HG03095 (cell line): ENCODE data around the gene MTF1.
"Not testable (repeated sequence)": the region's sequence is repeated elsewhere in the genome, so short reads cannot be mapped to it uniquely, and the experiment has no call there.

ENCODE experiments used
- ATAC-seq: cut with Tn5 transposase; IDR thresholded peaks from one replicate; pipeline ENCODE4 v1.9.1; 2021; ENCODE audit warnings: moderate library complexity; ENCODE audit not compliant: unreplicated experiment

Gene MTF1

DNA sequence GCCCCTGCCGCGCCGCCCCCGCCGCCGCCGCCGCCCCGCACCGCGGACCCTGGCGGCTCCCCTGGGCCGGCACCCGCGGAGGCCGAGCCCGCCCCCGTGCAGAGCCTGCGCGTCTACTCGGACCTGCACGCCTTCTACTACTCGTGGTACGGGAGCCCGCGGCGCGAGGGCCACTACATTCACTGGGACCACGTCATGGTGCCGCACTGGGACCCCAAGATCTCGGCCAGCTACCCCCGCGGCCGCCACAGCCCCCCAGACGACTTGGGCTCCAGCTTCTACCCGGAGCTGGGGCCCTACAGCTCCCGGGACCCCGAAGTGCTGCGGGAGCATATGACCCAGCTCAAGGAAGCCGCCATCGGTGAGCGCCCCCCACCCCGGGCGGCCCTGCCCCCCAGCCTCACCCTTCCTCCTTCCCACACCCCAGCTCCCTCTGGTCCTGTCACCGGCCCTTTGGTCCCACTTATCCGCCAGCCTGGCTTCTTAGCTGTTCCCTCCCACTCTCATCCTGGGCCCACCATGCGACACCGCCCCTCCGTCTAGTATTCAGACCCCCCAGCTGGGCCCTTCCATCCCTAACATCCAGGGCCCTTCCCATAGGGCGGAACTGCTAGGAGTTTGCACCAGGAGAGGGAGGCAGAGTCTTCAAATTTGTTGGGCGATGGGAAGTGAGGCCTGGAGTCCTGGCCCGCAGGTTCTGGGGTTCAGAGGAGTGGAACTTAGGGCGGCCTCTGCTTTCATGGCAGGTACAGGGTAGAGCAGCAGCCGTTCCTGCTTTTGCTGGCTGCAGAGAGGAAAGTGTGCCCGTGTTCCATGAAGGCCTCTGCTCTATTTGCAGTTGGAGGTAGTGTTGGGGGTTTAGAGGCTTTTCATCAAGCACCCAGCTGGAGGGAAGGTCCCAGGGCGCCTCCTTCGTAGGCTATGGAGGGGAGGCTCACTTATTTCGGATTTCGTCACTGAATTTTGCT, 64.7 kb downstream of the MTF1 start:
- peak; percentile 33 for ATAC-seq

DNA sequence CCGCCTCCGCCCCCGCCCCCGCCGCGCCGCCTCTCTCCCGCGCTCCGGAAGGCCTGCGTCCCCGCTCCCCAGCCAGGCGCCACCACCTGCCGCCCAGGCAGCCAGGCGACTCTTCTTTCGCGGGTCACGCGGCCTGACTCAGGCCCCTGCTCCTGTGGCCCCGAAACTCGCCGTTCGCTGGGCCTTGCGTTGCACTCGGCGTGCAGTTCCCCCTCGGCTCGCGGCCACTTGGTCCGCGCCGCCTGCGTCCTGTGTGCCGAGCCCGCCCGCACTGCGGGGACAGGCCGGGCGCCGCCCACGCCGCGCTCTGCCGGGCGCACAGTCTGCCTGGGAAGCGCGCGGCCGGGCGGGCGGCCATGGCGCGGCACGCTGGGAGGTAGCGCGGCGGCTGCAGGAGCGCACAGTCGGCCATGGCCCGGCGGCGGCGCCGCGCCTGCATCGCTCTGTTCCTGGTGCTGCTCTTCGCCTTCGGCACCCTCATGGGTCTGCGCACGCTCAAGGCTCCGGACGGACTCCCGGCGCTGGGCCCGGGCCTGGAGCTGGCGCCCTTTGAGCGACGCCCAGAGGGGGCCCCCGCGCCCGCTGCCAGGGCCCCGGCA, 65.5 kb downstream of the MTF1 start, which contains the start of gene MANEAL:
MANEAL (plus strand) TSS at position 75 of the 599 bp plus-strand sequence; CDS start at position 411, 336 bp downstream.
- ATAC-seq: peak; percentile 58

DNA sequence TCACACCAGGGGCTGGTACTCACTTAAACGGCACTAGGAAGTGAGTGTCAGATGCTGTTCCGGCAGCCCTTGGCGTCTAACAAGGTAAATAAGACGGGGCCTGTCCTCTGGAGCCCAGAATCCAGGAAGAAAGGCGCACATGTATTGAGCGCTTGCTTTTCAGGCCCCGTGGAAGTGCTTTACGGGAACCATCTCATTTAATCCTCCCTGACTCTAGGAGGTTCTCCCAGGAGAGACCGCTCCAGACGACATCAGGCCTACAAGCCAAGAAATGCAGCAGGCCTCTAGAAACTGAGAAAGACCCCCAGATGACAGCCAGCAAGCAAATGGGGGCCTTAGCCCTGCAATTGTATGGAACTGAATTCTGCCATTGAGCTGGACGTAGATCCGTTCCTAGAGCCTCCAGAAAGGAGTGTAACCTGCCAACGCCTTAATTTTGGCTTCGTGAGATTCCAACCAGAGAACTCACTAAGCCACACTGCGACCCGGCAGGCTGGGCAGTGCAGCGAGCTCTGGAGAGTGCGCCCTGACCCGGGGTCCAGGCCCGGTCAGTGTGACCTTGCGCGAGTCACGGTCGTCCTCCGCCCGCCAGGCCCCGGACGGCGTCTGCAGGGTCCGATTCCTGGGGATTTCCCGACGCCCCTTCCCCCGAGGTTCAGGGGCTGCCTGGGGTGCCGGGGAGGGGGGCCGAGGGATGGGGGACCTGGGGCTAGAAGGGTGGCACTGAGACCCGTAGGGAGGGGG, 66.3 kb downstream of the MTF1 start:
- no peak for ATAC-seq

DNA sequence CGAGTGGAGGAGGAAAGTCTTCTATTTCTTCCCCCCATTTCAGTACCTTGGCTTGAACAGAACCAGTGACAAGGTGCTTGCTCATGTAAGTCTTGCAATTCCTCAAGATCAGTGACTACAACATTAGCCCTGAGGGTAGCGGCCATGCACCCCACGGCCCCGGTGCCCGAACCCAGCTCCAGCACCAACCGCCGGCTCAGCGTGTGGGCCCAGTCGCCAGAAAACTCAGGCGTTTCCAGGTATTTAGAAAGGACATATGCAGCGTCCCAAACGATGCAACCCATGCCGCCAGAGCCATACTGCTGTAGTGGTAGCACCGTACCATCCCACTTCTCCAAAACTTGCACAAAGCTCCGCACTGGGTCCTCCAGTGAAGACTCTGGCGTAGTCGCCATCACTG, 76.9 kb downstream of the MTF1 start:
- ATAC-seq: no peak

- no peak for ATAC-seq
Measured at GRCh38 chr1:37778654-37779053, 80.7 kb downstream of the MTF1 start.

- ATAC-seq: no peak
Measured at GRCh38 chr1:37776946-37777516, 82.4 kb downstream of the MTF1 start.

- not testable (repeated sequence) for ATAC-seq
Measured at GRCh38 chr1:37771440-37771839, 88.0 kb downstream of the MTF1 start.

- ATAC-seq: no peak
Measured at GRCh38 chr1:37767488-37767887, 91.9 kb downstream of the MTF1 start.

DNA sequence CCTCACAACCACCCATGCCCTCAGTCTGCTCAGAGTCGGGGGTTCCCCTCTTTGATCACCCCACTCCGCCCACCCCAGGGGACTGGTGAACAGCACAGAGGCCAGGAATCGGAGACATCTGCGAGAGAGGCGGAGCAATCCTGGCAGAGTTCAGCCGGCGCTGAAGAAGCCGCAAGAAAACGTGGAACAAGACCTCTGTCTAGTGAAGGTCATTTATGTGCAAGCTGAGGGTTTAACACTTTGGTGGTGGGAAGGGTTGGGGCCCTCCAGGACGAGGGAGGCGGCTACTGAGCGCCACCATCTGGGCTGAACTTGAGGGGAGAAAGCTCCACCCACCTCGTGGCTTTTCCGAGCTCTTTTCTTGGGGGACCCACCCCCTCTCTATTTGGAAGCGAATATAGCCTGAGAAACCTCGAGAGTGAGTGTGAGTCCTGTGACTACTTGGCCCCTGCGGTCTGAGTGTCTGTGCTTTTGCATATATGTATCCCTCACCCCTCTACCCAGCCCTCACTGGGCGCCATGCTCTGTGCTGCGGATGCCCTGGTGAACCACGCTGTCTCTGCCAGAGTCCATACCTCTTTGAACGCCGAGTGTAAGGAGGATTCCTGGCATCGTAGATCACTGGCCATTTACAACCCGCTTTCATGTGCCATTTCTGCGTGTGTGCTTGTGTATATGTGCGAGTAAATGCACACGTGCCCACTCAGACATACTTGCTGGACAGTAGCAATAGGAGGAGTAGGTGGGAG, 93.3 kb downstream of the MTF1 start:
- ATAC-seq: no peak

GRCh38 chr1:37764888-37765441, 94.4 kb downstream of the MTF1 start, which contains the start of gene EPHA10:
Gene EPHA10, minus strand, starts transcription at chr1:37765120. Its CDS starts 54 bp downstream, at chr1:37765066.
- ATAC-seq: no peak

GRCh38 chr1:37764414-37764825, 95.0 kb downstream of the MTF1 start:
- no peak for ATAC-seq

DNA sequence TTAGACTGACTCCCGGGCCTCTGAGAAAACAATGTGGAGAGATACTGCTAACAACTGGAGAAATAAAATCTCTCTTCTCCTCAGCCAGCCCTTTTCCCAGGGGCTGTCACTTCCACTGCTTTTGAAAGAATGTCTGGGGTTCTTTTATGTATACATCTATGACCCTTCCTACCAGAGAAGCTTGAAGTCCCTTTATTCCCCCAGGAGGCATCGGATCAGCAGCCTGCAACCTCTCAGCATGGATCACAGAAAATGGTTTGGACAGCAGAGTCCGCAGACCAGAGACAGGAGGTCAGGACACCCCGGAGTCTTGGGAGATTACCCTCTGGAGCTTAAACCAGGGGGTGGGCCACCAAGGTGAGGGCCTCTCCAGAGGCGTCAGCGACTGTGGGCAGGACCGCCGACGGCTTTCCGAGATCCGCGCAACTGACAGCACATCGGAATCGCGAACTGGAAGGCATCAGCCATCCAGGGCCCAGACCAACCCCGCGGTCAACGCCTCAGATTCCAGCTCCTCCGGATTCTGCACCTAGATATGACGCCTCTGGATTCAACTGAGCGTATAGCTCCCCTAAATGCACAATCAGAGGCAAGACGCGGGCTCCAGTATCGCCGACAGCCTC, 95.5 kb downstream of the MTF1 start:
- no peak for ATAC-seq

GRCh38 chr1:37762516-37762915, 96.9 kb downstream of the MTF1 start:
- ATAC-seq: no peak

DNA sequence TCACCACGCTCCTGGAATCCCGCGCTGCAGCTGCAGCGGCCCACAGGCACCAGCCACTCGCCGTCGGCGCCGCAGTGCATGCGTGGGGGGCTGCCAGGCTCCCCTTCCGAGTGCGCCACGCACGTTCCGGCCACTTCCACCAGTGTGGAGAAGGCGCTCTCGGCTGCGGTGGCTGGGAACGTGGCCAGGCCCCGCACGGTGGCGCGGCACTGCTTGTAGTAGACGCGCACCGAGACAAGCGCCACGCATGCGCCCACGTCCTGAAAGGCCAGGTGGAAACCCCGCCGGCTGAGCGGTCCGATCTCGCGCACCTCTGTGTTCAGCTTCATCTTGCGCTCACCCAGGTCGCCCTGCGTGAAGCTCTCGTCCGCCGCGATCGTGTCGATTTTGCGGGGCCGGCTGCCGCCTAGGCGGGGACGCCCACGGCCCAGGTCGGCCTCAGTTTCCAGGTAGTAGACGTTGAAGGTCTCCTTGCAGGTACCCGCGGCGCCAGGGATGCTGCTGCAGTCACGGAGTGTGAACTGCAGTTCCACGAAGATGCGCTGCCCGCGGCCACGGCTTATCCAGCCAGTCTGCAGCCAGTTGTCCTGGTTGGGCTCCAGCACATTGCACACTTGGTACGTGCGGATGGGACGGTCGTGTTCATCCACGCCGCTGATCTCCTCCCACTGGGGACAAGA, 97.8 kb downstream of the MTF1 start:
- no peak for ATAC-seq
